CD14-positive monocyte (primary cell): ENCODE measurements around the gene PFAS. TPM values are rescaled to one million over a fixed set of nuclear protein-coding genes. Genes with fewer than 3 reads are reported as not detected.

Experiments
- DNase-seq, 3 donors: peaks; one replicate each; pipeline ENCODE4 v3.0.0-alpha.2; 2011 to 2022
- H2AFZ ChIP-seq: 2 replicates; pipeline ENCODE4 v1.6.0; 2012; ENCODE audit warnings: mild to moderate bottlenecking, low read depth, low read length, inconsistent platforms; ENCODE audit not compliant: insufficient read depth, poor library complexity, severe bottlenecking
- H3K27ac ChIP-seq, 2 donors: 1 replicate in 1 of 2; 2 replicates in 1 of 2; pipeline ENCODE4 v1.5.1; 2012 to 2013; ENCODE audit warnings: low read length in 2 of 2, control low read depth in 1 of 2, inconsistent platforms in 1 of 2, low read depth in 1 of 2, mild to moderate bottlenecking in 1 of 2
- H3K27me3 ChIP-seq, 2 donors: one replicate each; pipeline versions ENCODE4 v1.6.0 to v1.6.1; 2011 to 2013; ENCODE audit warnings: low read length in 2 of 2; ENCODE audit not compliant: control insufficient read depth in 2 of 2, insufficient read depth in 2 of 2
- H3K36me3 ChIP-seq, 2 donors: replicated peaks in 1 of 2; 1 replicate in 1 of 2; 2 replicates in 1 of 2; pipeline versions ENCODE4 v1.5.1 to v1.6.1; 2012 to 2013; ENCODE audit warnings: low read length in 2 of 2, control low read depth in 1 of 2, inconsistent platforms in 1 of 2, mild to moderate bottlenecking in 1 of 2; ENCODE audit not compliant: insufficient read depth in 2 of 2, control insufficient read depth in 1 of 2
- H3K4me1 ChIP-seq, 2 donors: 1 replicate in 1 of 2; 2 replicates in 1 of 2; pipeline versions ENCODE4 v1.5.1 to v1.6.1; 2012 to 2013; ENCODE audit warnings: low read length in 2 of 2, control low read depth in 1 of 2, inconsistent platforms in 1 of 2, mild to moderate bottlenecking in 1 of 2, moderate library complexity in 1 of 2; ENCODE audit not compliant: insufficient read depth in 2 of 2, control insufficient read depth in 1 of 2
- H3K4me2 ChIP-seq: replicated peaks from 2 replicates; pipeline ENCODE3; 2012; ENCODE audit warnings: low read length, moderate library complexity, mild to moderate bottlenecking; ENCODE audit not compliant: poor library complexity, severe bottlenecking; ENCODE audit errors: extremely low read depth
- H3K4me3 ChIP-seq, 3 experiments: fragments of 200-600 bp in 1 of 3; sonication (generic) in 1 of 3; replicated peaks in 1 of 3; 1 replicate in 2 of 3; 2 replicates in 1 of 3; pipeline ENCODE4 v1.5.1; 2011 to 2013; ENCODE audit warnings: low read length in 3 of 3, mild to moderate bottlenecking in 3 of 3, control low read depth in 2 of 3, low read depth in 2 of 3, inconsistent platforms in 1 of 3, moderate library complexity in 1 of 3
- H3K79me2 ChIP-seq: 2 replicates; pipeline ENCODE4 v1.6.0; 2012; ENCODE audit warnings: mild to moderate bottlenecking, control low read depth, inconsistent platforms, low read length, moderate library complexity; ENCODE audit not compliant: insufficient read depth
- H3K9ac ChIP-seq: 2 replicates; pipeline ENCODE4 v1.6.0; 2017; ENCODE audit warnings: low read length, mild to moderate bottlenecking; ENCODE audit not compliant: insufficient read depth, poor library complexity, severe bottlenecking
- H3K9me3 ChIP-seq, 2 donors: replicated peaks in 1 of 2; 1 replicate in 1 of 2; 2 replicates in 1 of 2; pipeline versions ENCODE4 v1.5.1 to v1.6.1; 2012 to 2013; ENCODE audit warnings: low read length in 2 of 2, control low read depth in 1 of 2; ENCODE audit not compliant: control insufficient read depth in 1 of 2, insufficient read depth in 1 of 2
- H4K20me1 ChIP-seq: 2 replicates; pipeline ENCODE4 v1.6.0; 2012; ENCODE audit warnings: mild to moderate bottlenecking, low read length, control low read depth, moderate library complexity; ENCODE audit not compliant: insufficient read depth
- H3K27ac Mint-ChIP-seq, 7 donors: one replicate each; pipeline ENCODE4 v1.8.0; 2020; ENCODE audit warnings: mild to moderate bottlenecking in 7 of 7, mixed read lengths in 7 of 7, moderate library complexity in 6 of 7, inconsistent platforms in 2 of 7
- H3K27me3 Mint-ChIP-seq, 3 donors: one replicate each; pipeline ENCODE4 v1.8.0; 2021 to 2022; ENCODE audit warnings: low read depth in 3 of 3, mild to moderate bottlenecking in 3 of 3, mixed read lengths in 3 of 3, moderate library complexity in 3 of 3, inconsistent platforms in 1 of 3
- H3K36me3 Mint-ChIP-seq, 2 donors: one replicate each; pipeline ENCODE4 v1.8.0; 2020; ENCODE audit warnings: mixed read lengths in 2 of 2, inconsistent platforms in 1 of 2, mild to moderate bottlenecking in 1 of 2
- H3K4me1 Mint-ChIP-seq: one replicate; pipeline ENCODE4 v1.8.0; 2020; ENCODE audit warnings: mild to moderate bottlenecking, mixed read lengths
- H3K4me3 Mint-ChIP-seq, 2 donors: one replicate each; pipeline ENCODE4 v1.8.0; 2020; ENCODE audit warnings: mild to moderate bottlenecking in 2 of 2, mixed read lengths in 2 of 2, moderate library complexity in 1 of 2
- H3K9me3 Mint-ChIP-seq, 7 donors: one replicate each; pipeline ENCODE4 v1.8.0; 2020 to 2022; ENCODE audit warnings: mixed read lengths in 7 of 7, mild to moderate bottlenecking in 6 of 7, moderate library complexity in 6 of 7, inconsistent platforms in 2 of 7
- WGBS: methylation state at CpG from one replicate; pipeline ENCODE4 v1.1.5; 2013; ENCODE audit warnings: missing lambda C conversion rate; ENCODE audit not compliant: insufficient coverage; 5-methylcytosine and 5-hydroxymethylcytosine counted together
- intact Hi-C, 2 donors: fragments of 100-400 bp; cut with micrococcal nuclease; formaldehyde crosslinking; loops; one replicate each; pipeline versions ENCODE4 v1.15.0 to v1.15.1; 2023
- polyA plus RNA-seq, 3 donors: library from polyadenylated mRNA; depleted of rRNA in 1 of 3; unstranded in 2 of 3; stranded (reverse) in 1 of 3; fragments of 300-500 nt in 2 of 3; fragments of >200 nt in 1 of 3; fragmentation: Illumina TruSeq in 2 of 3; gene quantifications; 1 replicate in 2 of 3; 2 replicates in 1 of 3; pipeline ENCODE4 v1.2.3, GENCODE V29; 2012 to 2021
- TF ChIP-seq, protein P1 (sequence below): fragments of 200-600 bp; IDR thresholded peaks from one replicate; pipeline ENCODE4 v1.8.0; 2022; ENCODE audit warnings: antibody characterized with exemption, mild to moderate bottlenecking

The PFAS gene
- polyA plus RNA-seq, 3 donors = 4.1 to 12.8 (median 4.4) TPM

DNA sequence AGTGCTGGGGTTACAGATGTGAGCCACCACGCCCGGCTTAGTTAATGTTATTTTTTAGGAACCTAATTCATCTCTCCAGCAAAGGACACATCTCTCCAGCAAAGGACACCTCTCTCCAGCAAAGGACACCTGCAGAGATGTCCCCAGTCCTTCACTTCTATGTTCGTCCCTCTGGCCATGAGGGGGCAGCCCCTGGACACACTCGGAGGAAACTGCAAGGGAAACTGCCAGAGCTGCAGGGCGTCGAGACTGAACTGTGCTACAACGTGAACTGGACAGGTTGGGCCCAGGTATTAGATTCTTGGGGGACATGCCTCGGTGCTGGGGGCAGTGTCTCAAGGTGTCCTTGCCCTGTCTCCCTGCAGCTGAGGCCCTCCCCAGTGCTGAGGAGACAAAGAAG, 4.7 kb downstream of the PFAS start:
- Histone ChIP-seq H3K9me3 (no peaks in the 10 kb centered on the region), H3K4me2 (no peak overlapping the region), H3K27me3 (no peaks in the 10 kb centered on the region), H3K4me1 (peaks cover 7 to 10% of the 10 kb centered on the region in 2 donors), H3K36me3 (peaks cover 21 to 35% of the 10 kb centered on the region in 2 donors), H4K20me1 (no peaks in the 10 kb centered on the region), H3K4me3 (no peak overlapping the region), H3K79me2 (peaks cover 27% of the 10 kb centered on the region), H3K9ac (no peak overlapping the region), H3K27ac (no peak overlapping the region), H2AFZ (no peak overlapping the region)
- Mint-ChIP-seq H3K27me3 (peaks cover 0 to 2% (median 0%) of the 10 kb centered on the region in 3 donors), H3K9me3 (no peaks in the 10 kb centered on the region), H3K27ac (no peak overlapping the region), H3K36me3 (peaks cover 30 to 46% of the 10 kb centered on the region in 2 donors), H3K4me1 (peaks cover 11% of the 10 kb centered on the region), H3K4me3 (no peak overlapping the region)
- DNase-seq = no peak
- TF ChIP-seq, protein P1, sequence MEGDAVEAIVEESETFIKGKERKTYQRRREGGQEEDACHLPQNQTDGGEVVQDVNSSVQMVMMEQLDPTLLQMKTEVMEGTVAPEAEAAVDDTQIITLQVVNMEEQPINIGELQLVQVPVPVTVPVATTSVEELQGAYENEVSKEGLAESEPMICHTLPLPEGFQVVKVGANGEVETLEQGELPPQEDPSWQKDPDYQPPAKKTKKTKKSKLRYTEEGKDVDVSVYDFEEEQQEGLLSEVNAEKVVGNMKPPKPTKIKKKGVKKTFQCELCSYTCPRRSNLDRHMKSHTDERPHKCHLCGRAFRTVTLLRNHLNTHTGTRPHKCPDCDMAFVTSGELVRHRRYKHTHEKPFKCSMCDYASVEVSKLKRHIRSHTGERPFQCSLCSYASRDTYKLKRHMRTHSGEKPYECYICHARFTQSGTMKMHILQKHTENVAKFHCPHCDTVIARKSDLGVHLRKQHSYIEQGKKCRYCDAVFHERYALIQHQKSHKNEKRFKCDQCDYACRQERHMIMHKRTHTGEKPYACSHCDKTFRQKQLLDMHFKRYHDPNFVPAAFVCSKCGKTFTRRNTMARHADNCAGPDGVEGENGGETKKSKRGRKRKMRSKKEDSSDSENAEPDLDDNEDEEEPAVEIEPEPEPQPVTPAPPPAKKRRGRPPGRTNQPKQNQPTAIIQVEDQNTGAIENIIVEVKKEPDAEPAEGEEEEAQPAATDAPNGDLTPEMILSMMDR = no peak
- intact Hi-C loops = loop anchor here in 1 of 2 donors (5.0 kb wide), 1 partner anchor 34 kb away; the partner anchor contains the start of gene RANGRF
- 82% methylated on average over 8 of the region's 8 CpGs for WGBS

DNA sequence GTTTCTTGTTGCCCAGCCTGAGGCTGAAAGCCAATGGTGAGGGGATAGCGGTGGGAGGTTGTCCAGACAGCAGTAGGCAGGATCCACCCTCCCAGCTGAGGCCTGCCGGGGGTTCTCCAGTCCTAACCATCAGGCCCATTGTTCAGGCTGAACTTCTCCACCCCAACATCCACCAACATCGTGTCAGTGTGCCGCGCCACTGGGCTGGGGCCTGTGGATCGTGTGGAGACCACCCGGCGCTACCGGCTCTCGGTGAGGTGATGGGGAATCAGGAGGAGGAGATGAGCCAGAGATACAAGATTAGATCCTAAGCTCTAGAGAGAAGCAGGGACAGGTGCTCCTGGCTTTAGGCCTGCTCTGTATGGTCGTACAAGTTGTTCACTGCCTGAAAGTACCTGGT, 5.8 kb downstream of the PFAS start:
- Histone ChIP-seq H3K79me2 (peaks cover 19% of the 10 kb centered on the region), H3K9ac (no peak overlapping the region), H3K27me3 (no peaks in the 10 kb centered on the region), H3K27ac (no peak overlapping the region), H4K20me1 (no peaks in the 10 kb centered on the region), H3K4me3 (no peak overlapping the region), H3K4me2 (no peak overlapping the region), H3K4me1 (peaks cover under 1 to 2% of the 10 kb centered on the region in 2 donors), H2AFZ (no peak overlapping the region), H3K36me3 (peaks cover 21 to 35% of the 10 kb centered on the region in 2 donors), H3K9me3 (no peaks in the 10 kb centered on the region)
- intact Hi-C loops = loop anchor here in 1 of 2 donors (5.0 kb wide), 1 partner anchor 32 kb away; the partner anchor contains the start of gene RANGRF
- peaks cover 0 to 2% (median 0%) of the 10 kb centered on the region in 3 donors for H3K27me3 Mint-ChIP-seq
- no peaks in the 10 kb centered on the region for H3K9me3 Mint-ChIP-seq
- peaks cover 6% of the 10 kb centered on the region for H3K4me1 Mint-ChIP-seq
- no peak overlapping the region for H3K4me3 Mint-ChIP-seq
- TF ChIP-seq, protein P1 = no peak
- 98% methylated on average over 9 of the region's 11 CpGs for WGBS
- H3K27ac Mint-ChIP-seq = no peak overlapping the region
- H3K36me3 Mint-ChIP-seq = peaks cover 30 to 46% of the 10 kb centered on the region in 2 donors
- no peak for DNase-seq
